NCI-H748 (cell line): ENCODE results near the gene OPCML.

Source experiments
- DNase-seq: peaks from one replicate; lab custom pipeline; 2025; ENCODE audit not compliant: unreplicated experiment; lab: John Stamatoyannopoulos, UW

Gene OPCML

DNA sequence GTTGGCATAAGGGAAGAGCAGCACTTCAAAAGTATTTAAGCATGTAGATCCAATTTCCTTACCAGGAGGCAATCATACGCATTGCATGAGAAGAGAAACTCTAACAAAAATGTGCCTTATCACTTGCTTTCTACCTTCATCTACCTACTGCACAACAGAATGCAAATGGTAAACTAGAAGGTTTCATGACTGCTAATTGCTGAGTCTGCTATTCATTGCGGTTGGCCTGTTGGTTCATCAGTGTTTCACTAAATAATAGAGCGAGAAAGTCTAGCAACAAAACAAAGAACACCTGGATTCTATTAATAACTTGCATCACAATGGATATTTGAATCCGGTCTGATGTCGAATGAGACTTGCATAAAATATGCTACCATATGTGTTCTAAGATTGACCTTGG, 229.0 kb downstream of the OPCML start:
- no peak for DNase-seq

DNA sequence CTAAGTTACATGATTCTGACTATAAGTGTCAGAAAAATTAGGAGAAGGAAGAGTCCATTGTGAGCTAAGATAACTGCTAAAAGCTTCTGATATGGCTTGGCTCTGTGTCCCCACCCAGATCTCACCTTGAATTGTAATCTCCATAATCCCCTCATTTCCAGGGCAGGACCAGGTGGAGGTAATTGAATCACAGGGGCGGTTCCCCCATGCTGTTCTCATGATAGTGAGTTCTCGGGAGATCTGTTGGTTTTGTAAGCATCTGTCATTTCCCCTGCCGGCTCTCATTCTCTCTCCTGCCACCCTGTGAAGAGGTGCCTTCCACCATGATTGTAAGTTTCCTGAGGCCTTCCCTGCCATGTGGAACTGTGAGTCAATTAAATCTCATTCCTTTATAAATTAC, 230.2 kb downstream of the OPCML start:
- peak; percentile 27 for DNase-seq

GRCh38 chr11:133300666-133301065, 231.6 kb downstream of the OPCML start:
- no peak for DNase-seq

GRCh38 chr11:133291780-133292179, 240.5 kb downstream of the OPCML start:
- DNase-seq: no peak

DNA sequence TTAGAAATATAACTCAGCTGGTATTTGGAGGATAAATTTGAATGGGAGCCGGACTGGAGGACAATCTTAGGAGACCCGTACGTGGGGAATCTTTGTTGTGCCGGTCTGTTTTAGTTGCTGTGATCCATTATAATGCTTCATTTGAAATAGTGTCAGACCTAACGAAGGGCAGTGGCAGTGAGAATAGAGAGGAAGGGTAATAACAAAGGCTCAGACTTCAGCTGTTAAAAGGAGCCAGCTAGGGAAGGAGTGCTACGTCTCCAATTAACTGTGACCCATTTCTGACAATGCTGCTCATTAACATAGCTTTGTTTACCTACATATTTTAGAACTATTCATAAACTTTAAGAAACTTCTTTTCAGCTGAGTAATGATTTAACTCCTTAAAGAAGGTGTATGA, 246.9 kb downstream of the OPCML start:
- DNase-seq: no peak

GRCh38 chr11:133284156-133284555, 248.1 kb downstream of the OPCML start:
- DNase-seq: no peak

GRCh38 chr11:133277886-133278285, 254.4 kb downstream of the OPCML start:
- no peak for DNase-seq

DNA sequence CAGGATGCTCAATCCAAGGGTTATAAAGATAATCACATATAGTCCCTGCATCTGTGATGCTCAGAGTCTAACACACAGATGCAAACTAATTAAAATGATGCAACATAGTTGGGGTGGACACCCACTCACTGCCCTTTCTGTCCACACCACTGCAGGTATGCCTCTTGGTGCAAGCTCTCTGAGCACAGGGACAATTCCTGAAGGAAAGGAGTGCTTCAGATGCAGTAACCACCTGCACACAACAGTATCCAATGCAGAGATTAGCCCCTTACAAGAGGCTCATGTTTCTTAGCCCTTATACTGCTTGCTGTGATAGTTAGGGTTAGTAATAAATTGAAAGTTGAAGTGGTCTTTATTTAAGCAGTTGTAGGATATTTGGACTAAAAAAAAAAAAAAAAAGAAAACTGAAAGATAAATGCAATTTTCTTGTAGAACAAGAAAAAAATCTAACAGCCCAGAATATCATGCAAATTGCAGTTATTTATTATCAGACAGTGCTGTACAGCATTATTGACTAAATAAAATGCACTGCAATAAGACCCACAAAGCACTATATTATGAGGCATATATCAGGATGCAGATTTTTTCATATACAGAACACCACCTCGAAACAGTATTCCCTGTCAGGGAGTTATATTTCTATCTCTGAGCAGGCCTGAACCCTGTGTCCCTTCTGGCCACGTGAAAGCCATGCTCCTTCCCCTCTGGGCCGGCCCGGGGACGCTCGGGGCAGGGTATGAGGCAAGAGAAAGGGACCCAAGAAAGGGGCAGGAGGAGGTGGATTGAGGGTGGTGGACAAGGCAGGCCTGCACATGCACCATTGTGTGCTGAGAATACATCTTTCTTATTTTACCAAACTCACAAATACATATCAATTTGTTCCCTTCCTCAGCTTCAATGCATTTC, 260.2 kb downstream of the OPCML start:
- no peak for DNase-seq

DNA sequence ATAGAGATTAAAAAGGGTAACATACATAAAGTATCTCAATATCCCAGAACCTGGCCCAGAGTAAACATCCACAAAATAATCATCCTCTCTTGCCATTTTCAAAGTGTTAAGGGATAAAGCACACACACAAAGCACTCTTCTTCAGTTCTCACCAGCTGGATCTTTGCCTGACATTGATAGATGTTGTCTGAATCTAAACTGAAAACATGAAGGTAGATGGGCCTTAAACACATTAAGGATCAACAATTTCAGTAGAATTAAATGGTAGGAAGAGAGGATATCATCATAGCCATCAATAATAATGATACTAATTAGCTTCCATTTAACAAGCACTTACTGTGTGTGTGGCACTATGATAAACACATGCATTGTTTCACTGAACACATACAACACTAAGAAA, 261.1 kb downstream of the OPCML start:
- peak; percentile 15 for DNase-seq

DNA sequence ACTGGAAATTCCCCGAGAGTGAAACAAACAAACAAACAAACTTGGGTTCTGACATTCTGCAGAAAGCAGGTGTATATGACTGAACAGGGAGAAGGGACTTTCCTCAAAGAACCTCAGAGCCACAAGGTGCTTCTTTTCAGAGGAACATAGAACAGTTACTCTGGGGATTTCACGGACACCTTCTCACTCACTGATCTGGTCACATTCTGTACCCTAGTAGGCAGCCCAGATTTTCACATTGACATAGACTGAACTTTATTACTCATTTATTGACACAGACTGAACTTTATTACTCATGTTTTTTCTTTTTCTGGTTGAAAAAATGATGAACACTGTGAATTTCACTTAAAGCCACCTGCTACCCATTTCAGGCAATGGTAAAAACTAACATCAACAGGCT, 263.0 kb downstream of the OPCML start:
- no peak for DNase-seq

- DNase-seq: no peak
These were observed 265.3 kb downstream of the OPCML start for GRCh38 chr11:133266986-133267385.

- DNase-seq: no peak
These were observed 266.7 kb downstream of the OPCML start for GRCh38 chr11:133265530-133266035.

DNA sequence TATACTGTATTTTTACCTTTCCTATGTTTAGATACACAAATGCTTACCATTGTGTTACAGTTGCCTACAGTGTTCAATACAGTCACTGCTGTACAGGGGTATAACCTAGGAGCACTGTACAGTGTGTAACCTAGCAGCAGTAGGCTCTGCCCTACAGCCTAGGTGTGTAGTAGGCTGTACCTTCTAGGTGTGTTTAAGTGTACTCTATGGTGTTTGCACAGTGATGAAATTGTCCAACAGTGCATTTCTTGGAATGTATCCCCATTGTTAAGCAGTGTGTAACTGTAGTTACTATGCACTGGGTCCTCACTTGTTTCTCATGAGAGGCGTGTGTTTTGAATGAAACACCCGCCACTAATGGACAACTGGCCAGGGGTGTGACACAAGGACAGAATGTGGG, 269.0 kb downstream of the OPCML start:
- DNase-seq: no peak

- DNase-seq: no peak
These were observed 273.6 kb downstream of the OPCML start for GRCh38 chr11:133258751-133259150.

- no peak for DNase-seq
These were observed 277.7 kb downstream of the OPCML start for GRCh38 chr11:133254601-133255000.

DNA sequence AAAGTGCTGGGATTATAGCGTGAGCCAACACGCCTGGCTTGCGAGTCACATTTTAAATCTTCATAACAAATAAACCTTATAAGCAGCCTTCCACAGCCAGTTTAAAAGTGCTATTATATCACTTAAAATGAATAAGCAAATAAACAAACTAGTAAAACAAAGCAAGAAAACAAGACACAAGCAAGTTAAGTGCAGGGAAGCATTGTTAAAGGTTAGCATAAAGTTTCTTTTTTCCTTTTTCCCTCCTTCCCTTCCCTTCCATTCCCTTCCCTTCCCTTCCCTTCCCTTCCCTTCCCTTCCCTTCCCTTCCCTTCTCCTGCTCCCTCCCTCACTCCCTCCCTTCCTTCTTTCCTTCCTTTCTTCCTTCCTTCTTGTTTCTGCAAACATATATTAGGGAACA, 278.7 kb downstream of the OPCML start:
- DNase-seq: no peak

DNA sequence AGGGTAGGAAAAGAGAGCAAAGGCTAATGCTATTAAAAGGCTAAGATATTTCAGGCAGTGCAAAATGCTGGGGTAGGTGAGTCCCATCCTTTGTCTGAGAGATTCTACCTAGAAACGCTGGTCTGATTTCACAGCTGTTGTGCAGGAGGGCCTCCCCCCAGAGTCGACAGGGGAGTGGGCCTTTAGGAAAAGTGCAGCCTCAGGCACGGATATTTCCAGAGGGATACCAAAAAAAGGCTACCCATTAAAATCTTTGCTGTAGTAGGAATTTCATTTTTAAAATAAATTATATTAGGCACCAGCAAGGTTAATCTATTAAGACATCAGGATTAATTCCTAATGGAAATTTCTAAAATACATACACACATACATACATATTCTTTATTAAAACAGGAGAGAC, 280.5 kb downstream of the OPCML start:
- DNase-seq: no peak

DNA sequence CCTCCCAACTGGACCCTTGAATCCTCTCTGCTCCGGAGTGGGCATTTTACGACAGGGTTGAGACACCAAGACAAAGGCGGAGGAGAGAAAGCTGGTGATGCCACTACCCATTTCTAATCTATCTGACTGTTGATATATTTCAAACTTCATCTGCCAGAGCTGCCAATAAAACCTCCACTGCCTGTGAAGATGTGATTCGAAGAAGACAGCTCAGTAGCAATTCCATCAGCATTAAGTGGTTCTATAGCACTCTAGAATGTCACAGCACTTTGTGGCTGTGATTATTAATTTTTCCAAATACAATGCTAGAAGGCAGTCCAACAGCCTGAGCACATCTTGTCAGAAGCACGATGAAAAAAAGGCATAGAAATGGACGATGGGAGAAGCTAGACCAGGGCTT, 282.8 kb downstream of the OPCML start:
- DNase-seq: no peak

GRCh38 chr11:133249065-133249464, 283.2 kb downstream of the OPCML start:
- DNase-seq: no peak

DNA sequence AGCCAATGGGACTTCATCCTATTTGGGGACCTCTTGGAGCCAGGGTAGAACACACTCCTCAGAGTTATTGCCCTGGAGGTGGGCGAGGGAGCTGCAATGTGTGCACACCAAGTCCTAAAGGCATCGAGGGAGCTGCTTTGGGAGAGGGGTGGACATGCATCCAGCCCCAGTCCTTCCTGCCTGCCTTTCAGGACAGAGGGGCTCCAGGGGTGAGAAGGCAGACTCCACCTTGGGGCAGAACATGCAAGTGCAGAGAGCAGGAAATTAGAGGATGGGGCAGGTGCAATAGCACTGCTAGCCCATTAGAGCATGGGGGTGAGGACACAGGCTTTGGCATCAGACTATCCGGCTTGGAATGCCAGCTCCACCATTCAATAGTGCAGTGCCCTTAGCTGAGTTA, 288.5 kb downstream of the OPCML start:
- DNase-seq: no peak

DNA sequence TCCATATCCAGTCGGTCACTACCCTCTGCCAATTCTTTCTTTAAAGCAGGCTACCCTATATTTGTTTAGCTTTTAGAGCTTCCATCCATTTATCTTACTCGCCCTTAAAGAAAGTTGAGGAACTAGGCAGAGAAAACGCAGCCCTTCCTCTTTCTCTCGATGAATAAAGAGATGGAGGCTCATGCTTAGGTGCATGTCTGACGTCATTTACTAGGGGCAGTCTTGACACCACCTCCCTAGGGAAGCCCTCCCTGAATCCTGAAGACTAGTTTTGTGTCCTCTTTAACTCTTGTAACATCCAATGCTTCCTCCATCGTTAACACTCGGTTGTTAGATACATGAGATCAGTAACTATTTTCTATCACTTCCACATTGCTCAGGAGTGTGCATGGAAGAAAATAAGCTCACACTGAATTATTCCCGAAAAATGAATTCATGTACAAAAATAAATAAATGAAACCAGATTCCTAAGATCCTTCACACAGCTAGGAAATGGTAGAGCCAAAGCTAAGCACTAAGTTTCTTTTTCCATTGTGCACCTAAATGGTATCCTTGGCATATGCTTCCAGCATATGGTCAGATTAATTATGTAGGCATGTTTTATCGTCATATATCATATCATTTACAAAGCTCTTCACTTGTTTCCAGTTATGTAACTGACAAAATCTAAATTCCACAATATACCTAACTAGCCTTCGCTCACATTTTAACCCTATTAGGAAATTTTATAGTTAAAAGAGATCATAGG, 291.2 kb downstream of the OPCML start:
- no peak for DNase-seq

GRCh38 chr11:133239575-133239974, 292.7 kb downstream of the OPCML start:
- DNase-seq: no peak
